Measurements from ENCODE around the gene NAAA.
A peak's percentile ranks its signal among the peaks of the same experiment; 100 is the strongest.
"Not testable (repeated sequence)": the region's sequence is repeated elsewhere in the genome, so short reads cannot be mapped to it uniquely, and the experiment has no call there.

NAAA gene

DNA sequence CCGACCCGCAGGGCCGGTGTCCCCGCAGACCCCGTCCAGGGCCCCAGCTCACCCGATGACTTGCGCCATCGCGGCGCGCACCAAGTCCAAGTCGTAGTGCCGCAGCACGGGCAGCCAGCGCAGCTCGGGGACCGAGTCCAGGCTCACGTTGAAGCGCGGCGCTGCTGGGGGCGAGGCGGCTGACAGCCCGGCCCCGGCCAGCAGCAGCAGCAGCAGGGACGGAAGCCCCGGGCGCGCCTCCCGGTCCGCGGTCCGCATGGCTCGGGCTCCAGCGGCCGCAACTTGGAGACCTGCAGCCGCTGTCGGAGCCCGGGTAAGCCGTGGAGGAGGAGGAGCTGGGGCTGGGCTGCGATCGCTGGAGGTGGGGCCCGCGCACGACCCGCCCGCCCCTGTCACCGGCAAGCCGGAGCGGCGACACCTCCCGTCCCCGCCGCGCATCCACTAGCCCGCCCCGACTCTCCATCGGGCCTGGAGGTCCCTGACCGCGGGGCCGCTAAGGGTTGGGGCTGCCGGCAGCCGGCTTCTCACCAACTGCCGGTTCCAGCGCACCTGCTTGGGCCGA, at the start of gene NAAA:
Gene NAAA (minus strand): TSS at position 322 of the 562 bp plus-strand sequence. CDS start 64 bp downstream, at position 258.
- DNase-seq: peak; percentile 30

GRCh38 chr4:75989846-75990528, 49.2 kb upstream of the NAAA start:
- DNase-seq: no peak

DNA sequence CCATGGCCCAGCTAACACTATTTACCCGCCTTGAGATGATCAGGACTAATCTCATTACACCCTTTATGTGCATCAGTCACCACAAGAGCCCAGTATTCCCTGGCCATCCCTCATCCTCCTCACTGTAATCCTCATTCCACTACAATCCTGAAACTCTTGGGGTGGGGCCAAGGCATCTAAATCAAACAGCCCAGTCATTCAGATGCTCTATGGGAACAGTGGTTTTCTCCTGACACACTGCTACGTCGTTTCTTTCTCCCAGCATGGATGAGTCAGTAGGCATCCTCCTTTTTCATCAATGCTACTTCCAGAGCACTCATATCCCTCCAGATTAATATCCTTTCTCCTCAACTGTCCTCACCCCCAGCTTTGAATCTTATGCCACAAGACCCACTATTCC, 44.3 kb upstream of the NAAA start:
- peak; percentile 93 for DNase-seq

- no peak for DNase-seq
Observed at GRCh38 chr4:75980576-75980975, 39.8 kb upstream of the NAAA start.

DNA sequence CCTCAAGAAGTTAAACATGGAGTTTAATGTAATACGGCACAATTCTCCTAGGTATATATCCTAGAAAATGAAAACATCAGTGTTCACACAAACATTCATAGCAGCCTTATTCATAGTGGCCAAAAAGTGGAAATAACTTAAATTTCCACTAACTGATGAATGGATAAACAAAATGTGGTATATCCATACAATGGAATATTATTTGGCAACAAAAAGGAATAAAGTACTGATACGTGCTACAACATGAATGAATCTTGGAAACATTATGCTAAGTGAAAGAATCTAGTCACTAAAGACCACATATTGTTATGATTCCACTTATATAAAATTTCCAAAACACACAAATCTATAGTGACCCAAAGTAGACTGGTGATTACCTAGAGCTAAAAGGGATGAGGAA, 35.4 kb upstream of the NAAA start:
- DNase-seq: no peak

DNA sequence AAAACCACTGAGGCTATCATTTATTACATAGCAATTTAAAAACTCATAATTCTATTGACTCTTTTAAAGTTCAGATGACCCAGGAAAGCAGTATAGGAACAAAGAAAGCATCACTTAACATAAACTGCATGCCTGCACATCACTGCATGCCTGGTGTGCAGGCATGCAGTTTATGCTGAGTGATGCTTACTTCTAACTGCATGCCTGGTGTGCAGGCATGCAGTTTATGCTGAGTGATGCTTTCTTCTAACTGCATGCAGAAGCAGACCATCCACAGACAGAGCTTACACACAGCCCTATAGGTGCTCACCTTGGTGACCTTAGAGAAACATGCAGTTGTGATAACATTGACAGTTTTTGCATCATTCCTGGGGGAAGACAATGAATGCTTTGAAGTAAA, 33.0 kb upstream of the NAAA start:
- no peak for DNase-seq

GRCh38 chr4:75968084-75968483, 27.3 kb upstream of the NAAA start:
- no peak for DNase-seq

GRCh38 chr4:75963558-75963957, 22.7 kb upstream of the NAAA start:
- DNase-seq: no peak

- not testable (repeated sequence) for DNase-seq
Observed at GRCh38 chr4:75962072-75962471, 21.3 kb upstream of the NAAA start.

GRCh38 chr4:75958546-75958945, 17.7 kb upstream of the NAAA start:
- DNase-seq: peak; percentile 11

- not testable (repeated sequence) for DNase-seq
Observed at GRCh38 chr4:75954811-75955210, 14.0 kb upstream of the NAAA start.

DNA sequence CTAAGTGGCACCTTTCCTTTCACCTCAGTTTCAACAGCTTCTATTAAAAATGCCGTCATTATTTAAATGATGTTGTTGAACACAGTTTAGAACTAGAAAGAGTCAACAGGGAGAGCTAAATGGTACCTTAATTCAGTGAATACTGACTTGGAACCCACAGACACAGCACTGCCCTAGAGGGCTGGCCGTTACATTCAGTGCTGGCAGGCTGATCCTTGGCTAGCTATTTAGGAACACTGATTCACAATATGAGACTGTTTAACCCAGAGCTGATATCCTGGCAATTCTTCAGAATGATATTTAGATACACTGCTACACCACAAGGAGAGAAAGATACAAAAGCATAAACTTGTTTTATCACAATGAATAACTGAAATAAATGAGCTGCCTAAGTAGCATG, 12.7 kb upstream of the NAAA start:
- DNase-seq: no peak

DNA sequence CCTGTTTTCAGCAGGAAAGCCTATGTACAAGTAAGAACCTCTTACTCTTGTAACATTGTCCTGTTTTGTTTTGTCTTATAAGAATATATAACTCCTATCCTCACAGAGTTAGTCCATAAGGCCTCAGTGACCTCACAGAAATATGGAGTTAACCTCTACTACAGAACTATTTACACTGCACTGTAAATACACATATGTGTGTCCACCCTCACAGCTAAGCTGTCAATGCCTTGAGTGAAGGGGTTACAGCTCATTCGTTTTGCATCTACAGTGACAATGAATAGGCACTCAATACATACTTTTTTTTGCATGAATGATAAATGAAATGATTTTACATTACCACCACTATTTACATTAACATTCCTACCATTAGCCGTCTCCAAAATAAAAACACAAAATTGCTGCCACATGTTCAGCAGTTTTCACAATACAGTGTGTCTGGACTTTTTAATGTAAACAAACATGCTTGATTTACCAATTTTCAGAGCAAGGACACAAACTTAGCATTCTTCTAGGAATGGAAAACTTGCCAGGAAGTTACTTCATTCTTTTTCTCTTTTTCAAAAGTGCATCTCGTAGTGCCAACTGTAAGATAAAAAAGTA, 9.5 kb upstream of the NAAA start:
- no peak for DNase-seq

- DNase-seq: no peak
Observed at GRCh38 chr4:75948822-75949444, 8.1 kb upstream of the NAAA start.

DNA sequence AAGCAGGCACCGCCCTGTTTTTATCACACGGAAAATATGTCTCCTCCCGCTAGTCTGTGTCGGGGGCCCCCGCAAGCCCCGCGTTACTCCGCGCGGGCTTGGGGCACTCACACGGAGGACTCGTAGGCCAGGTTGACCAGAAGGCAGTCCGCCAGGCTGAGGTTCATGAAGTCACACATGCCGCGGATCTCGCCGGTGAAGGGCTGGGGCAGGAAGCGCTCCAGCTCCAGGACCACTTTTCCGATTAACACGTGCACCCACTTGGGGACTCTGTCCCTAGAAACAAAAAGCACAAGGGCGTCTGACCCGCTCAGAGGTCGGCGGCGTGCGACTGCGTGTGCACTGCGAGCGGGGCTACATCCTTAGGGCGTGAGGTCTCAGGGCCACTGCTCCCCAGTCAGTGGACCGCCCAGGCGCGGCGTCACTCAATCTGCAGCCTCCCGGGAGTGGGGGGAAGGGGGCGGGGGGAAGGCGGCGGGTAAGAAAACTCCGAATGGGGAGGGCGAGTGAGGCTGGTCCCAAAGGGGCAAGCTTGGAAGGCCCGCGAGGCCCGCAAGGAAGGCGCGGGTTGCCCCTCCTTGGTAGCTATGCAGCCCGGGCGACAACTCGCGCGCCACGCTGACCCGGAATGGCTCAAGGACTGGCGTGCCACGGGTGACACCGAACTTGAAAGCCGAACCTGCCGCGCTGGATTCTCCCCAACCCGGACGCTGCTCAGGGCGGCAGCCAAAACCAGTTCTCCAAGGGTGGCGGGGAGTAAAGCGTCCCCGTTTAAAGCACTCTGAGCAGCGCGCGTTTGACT, 722 bp downstream of the NAAA start:
- peak; percentile 32 for DNase-seq

GRCh38 chr4:75935628-75936027, 5.2 kb downstream of the NAAA start:
- no peak for DNase-seq

- no peak for DNase-seq
Observed at GRCh38 chr4:75930152-75930551, 10.7 kb downstream of the NAAA start.

- not testable (repeated sequence) for DNase-seq
Observed at GRCh38 chr4:75924916-75925315, 15.9 kb downstream of the NAAA start.

- no peak for DNase-seq
Observed at GRCh38 chr4:75924309-75924827, 16.4 kb downstream of the NAAA start.

DNA sequence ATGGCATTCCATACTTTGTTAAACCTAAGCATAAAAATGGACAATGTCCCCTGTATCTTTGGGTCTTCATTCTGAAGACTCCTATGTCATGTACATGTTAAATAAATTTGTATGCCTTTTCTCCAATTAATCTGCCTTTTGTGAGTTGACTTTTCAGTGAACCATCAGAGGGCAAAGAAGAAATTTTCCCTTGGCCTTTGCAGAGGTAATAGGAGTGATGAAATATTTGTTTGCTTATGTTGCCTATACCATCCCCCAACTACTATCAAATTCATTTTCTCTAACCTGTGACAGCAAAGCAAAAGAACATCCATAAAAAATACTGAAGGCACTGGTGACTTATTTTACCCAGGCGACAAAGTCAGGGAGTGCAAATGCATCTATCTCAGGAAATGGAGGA, 18.2 kb downstream of the NAAA start:
- DNase-seq: no peak

GRCh38 chr4:75921910-75922309, 18.9 kb downstream of the NAAA start:
- DNase-seq: no peak

DNA sequence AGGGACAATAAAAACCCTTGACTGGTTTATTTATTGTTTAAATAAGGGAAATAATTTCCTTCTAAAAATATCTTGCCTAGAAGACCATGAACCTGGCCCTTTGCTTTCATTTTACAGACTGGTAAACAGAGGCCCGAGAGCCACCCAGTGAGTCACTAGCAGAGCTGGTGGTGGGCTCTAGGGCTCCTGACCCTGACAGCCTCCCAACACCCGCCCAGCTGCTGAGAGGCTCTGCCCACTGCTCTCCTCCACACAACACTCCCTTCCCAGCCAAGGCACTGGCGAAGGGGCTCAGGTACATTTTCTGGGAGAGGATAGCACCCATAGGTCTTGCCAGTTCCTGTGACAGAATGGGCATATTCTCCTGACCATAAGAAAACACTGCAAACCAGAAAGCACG, 20.5 kb downstream of the NAAA start:
- DNase-seq: no peak

DNA sequence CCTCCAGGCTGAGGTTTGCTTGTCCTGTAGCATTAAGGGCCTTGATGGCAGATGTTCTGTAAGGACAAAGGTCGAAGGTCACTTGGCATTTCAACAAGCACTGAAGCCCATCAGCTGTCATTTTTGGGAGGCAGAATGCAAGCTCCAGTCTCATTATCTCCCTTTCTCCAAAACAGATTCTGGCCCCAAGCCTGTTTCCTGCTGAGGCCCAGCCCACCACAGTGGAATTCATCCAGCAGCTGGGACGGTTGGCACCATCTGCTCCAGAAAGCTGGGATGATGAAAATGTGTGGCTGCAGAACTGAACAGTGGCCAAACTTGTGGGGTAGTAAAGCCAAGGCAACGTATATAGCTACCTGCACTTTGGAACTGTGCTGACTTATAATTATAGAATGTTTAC, 20.9 kb downstream of the NAAA start:
- DNase-seq: peak; percentile 30
